Middle frontal gyrus (tissue), 1 donor: ENCODE measurements around the gene MSI2.

Experiments
- DNase-seq: peaks from one replicate; pipeline ENCODE4 v3.0.0-alpha.2; 2015; ENCODE audit warnings: low spot score; ENCODE audit errors: extremely low spot score

MSI2 gene

DNA sequence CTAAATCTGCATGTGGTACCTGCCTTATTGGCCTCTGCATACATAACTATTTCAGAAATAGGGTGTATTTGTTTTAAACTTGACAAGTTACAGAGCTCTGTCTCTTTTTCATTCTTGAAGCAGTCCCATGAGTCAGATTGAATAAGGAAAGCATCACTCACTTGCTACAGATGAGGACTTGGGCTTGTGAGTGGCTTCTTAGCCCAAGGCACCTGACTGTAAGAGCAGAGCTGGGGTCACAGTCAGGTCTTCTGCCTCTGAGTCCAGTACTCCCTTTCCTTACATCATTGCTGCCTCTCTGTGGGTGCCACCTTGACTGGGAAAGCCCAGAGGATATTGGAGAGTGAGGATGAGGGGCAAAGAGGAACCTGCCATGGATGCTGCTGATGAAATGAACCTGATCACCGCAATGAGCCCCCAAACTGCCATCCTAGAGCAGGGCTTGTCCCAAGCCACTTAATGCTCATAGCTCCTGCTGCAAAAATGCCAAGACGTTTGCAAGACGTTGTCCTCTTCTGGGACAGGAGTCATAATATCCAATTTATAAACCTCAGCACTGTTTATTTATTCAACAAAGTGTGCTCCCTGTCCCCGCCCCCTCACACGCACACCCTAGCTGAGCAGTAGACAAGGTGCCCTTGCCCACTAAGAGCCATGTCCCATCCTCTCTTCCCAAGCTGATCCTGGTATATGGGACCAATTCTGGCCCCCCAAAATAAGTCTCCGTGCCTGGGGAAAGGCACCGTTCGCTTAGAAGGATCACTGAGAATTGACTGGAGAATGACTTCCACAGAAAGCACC lies 414.6 kb downstream of the MSI2 start:
- no peak for DNase-seq

- peak; percentile 50 for DNase-seq
Observed at GRCh38 chr17:57671667-57672632, 415.6 kb downstream of the MSI2 start.

- DNase-seq: no peak
Observed at GRCh38 chr17:57672971-57673370, 416.6 kb downstream of the MSI2 start.

DNA sequence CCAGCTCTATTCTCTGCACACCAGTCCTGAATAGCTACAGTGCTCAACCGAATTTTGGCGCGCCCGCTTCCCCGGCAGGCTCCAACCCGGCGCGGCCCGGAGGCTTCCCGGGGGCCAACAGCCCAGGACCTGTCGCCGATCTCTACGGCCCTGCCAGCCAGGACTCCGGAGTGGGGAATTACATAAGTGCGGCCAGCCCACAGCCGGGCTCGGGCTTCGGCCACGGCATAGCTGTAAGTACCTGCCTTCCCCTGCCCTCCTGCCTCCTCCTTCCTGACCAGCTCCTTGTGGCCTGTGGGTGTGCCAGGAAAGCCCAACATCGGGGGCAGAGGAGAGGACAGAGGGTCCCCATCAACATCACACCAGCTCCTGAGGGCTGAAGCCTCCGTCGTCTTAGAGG lies 418.6 kb downstream of the MSI2 start:
- no peak for DNase-seq

GRCh38 chr17:57675427-57676387 lies 419.4 kb downstream of the MSI2 start:
- no peak for DNase-seq

- no peak for DNase-seq
Observed at GRCh38 chr17:57676543-57676942, 420.2 kb downstream of the MSI2 start.

- no peak for DNase-seq
Observed at GRCh38 chr17:57677301-57677700, 421.0 kb downstream of the MSI2 start.

- DNase-seq: no peak
Observed at GRCh38 chr17:57677858-57678257, 421.5 kb downstream of the MSI2 start.

DNA sequence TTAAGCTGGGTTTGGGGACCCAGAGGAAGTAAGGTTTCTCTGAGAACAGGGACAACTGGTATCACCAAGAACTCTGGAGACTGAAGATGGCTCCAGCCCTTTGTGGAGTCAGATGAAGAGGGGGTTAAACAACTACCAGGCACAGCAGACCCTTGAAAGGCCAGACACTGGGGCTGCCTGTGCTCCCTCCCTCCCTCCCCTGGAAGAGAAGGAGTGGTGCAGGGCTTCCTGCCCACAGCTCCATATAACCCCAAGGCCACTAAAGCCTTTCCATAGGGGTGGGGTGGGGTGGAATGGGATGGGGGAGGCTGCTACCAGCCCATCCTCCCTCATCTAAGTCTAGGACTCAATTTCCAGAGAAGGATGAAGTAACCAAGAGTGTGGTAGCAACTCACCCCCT lies 422.1 kb downstream of the MSI2 start:
- no peak for DNase-seq

GRCh38 chr17:57679356-57679755 lies 423.0 kb downstream of the MSI2 start:
- no peak for DNase-seq

GRCh38 chr17:57679906-57680695 lies 423.8 kb downstream of the MSI2 start:
- DNase-seq: no peak

DNA sequence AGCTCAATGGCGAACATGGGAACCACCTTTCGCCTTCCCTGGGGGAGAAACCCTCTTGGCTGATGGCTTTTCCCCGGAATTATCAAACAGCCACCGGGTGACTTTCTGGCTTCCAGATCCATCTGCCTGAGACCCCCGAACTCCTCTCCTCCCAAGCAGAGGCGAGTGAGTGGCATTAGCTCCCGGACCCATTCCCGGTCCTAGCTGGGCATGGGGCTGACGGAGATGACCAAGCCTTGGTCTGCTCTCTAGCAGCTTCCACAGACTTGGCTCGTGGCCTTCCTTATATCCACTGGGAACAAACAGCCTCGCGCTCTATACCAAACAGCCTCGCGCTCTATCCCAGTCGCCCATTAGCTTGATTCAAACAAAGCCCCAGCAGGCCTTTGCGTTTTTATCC lies 426.4 kb downstream of the MSI2 start:
- DNase-seq: no peak

- DNase-seq: no peak
Observed at GRCh38 chr17:57684711-57685498, 428.6 kb downstream of the MSI2 start.

DNA sequence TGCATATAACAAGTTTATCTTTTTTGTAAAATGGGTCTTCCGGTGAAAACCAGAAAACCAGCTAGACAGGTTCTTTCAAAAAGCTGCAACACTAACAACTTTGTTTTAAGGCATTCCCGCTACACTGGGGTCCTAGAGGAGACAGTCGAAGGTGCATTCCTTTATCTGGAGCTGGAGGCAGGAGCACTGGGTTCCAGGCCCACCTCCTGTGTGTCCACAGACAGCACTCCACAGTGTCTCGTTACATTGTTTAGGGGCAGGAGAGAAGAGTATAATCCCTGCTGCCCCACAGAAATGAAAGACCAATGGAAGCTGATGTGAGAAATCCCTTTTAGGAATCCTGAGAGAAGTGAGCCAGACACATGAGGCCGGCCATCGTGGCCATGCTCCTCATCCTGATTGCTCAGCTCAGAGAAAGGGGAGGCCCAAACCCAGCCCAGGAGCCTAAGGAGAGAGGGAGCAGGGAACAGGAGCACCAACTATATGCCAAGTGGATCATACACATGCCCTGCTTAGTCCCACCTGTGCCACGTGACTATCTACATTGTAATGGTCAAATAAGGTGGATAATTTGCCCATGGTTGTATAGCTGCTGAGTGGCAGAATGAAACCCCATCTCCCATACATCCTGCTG lies 429.3 kb downstream of the MSI2 start:
- no peak for DNase-seq

DNA sequence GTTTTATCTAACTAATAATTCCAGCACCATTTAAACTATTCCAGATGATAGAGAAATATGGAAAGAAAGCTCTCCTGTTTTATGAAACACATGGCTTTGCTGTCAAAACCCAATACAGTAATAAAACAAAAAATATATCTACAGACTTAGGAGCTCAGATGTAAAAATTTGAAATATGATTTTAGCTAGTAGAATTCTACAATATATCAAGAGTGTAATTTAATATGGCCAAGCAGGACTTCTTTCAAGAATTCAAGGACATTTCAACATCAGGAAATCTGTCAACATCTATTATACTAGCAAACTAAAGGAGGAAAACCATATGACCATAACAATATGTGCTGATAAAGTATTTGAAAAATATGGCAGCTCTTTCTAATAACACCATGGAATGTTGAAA lies 431.3 kb downstream of the MSI2 start:
- DNase-seq: no peak

- no peak for DNase-seq
Observed at GRCh38 chr17:57689254-57689653, 432.9 kb downstream of the MSI2 start.

DNA sequence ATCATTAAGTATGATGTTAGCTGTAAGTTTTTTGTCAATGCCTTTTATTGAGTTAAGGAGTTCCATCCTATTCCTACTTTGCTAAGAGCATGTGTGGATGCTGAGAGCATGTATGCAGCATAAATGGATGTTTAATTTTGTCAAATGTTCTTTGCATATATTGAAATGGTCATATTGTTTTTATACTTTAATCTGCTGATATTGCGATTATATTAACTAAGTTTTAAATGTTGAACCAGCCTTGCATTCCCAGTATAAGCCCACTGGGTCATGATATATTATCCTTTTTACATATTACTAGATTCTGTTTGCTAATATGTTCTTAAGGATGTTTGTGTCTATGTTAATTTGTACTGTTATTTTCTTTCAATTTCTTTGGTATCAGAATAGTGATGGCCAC lies 435.6 kb downstream of the MSI2 start:
- no peak for DNase-seq

GRCh38 chr17:57692770-57693169 lies 436.4 kb downstream of the MSI2 start:
- no peak for DNase-seq

GRCh38 chr17:57694051-57694450 lies 437.7 kb downstream of the MSI2 start:
- DNase-seq: no peak
